ENCODE results near the gene FAM120A. TPM values are rescaled to one million over a fixed set of nuclear protein-coding genes. Genes with fewer than 3 reads are reported as not detected.

Gene FAM120A
- total RNA-seq, 1 donor from 2014 or later, result 59.3 TPM

DNA sequence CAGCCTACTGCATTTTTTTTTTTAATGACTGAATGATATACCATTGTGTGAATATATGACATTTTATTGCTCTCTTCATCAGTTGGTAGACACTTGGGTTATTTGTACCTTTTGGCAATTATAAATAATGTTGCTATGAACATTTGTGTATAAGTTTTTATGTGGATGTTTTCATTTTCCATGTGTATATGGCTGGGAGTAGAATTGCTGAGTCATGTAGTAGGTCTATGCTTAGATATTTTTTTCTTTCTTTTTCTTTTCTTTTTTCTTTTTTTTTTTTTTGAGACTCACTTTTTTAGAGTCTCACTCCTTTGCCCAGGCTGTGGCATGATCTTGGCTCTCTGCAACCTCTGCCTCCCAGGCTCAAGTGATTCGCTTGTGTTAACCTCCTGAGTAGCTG is 34.8 kb downstream of the FAM120A start:
- no peaks in the 10 kb centered on the region for H3K4me1 Mint-ChIP-seq (ENCODE audit: low read depth)
- H3K9me3 Mint-ChIP-seq (ENCODE audit: low read depth), result no peaks in the 10 kb centered on the region
- H3K27me3 Mint-ChIP-seq, result no peaks in the 10 kb centered on the region
- no peak overlapping the region for H3K4me3 Mint-ChIP-seq (ENCODE audit: low read depth)
- peaks cover 14% of the 10 kb centered on the region for H3K36me3 Mint-ChIP-seq (ENCODE audit: insufficient read depth)
- DNase-seq (ENCODE audit: low spot score, unreplicated experiment), result no peak
- TF ChIP-seq, protein P1, sequence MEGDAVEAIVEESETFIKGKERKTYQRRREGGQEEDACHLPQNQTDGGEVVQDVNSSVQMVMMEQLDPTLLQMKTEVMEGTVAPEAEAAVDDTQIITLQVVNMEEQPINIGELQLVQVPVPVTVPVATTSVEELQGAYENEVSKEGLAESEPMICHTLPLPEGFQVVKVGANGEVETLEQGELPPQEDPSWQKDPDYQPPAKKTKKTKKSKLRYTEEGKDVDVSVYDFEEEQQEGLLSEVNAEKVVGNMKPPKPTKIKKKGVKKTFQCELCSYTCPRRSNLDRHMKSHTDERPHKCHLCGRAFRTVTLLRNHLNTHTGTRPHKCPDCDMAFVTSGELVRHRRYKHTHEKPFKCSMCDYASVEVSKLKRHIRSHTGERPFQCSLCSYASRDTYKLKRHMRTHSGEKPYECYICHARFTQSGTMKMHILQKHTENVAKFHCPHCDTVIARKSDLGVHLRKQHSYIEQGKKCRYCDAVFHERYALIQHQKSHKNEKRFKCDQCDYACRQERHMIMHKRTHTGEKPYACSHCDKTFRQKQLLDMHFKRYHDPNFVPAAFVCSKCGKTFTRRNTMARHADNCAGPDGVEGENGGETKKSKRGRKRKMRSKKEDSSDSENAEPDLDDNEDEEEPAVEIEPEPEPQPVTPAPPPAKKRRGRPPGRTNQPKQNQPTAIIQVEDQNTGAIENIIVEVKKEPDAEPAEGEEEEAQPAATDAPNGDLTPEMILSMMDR (IDR thresholded peaks at IDR 0.05; ENCODE audit: unreplicated experiment), result no peak
- H3K27ac Mint-ChIP-seq, result no peak overlapping the region

GRCh38 chr9:93488244-93488643 is 36.8 kb downstream of the FAM120A start:
- H3K4me3 Mint-ChIP-seq (ENCODE audit: low read depth), result no peak overlapping the region
- TF ChIP-seq, protein P1 (IDR thresholded peaks at IDR 0.05; ENCODE audit: unreplicated experiment), result no peak
- DNase-seq (ENCODE audit: low spot score, unreplicated experiment), result no peak
- H3K27ac Mint-ChIP-seq, result no peak overlapping the region
- H3K36me3 Mint-ChIP-seq (ENCODE audit: insufficient read depth), result peaks cover 14% of the 10 kb centered on the region
- no peaks in the 10 kb centered on the region for H3K27me3 Mint-ChIP-seq
- H3K9me3 Mint-ChIP-seq (ENCODE audit: low read depth), result no peaks in the 10 kb centered on the region
- H3K4me1 Mint-ChIP-seq (ENCODE audit: low read depth), result no peaks in the 10 kb centered on the region

DNA sequence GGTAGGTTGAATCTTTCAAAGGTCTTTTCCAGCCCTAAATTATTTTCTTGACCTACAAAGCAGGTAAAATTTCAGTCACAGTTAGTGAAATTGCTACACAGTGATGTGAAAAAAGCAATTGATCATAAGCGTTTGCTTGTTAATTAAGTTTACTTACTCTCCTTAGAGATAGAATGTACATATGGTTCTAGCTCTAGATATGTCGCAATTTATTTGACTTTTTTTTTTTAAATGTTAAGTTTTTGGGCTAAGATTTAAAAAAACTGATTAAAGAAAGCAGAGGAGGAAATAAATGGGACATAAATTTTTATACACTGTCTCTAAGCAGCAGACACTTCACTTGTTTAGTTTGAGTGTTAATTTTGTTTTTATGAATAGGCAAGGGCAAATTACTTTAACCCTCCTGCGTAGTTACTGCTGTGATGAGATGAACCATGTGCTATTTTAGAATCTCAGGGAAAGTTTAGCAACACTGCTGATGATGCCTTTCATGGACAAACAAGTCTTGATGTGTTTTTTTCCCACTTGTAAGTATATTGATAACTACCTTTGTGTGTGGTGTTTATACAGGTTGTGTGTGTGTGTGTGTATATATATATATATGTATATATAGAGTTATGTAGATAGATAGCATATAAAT is 40.2 kb downstream of the FAM120A start:
- H3K27me3 Mint-ChIP-seq, result no peaks in the 10 kb centered on the region
- TF ChIP-seq, protein P1 (IDR thresholded peaks at IDR 0.05; ENCODE audit: unreplicated experiment), result no peak
- DNase-seq (ENCODE audit: low spot score, unreplicated experiment), result no peak
- H3K4me3 Mint-ChIP-seq (ENCODE audit: low read depth), result no peak overlapping the region
- H3K4me1 Mint-ChIP-seq (ENCODE audit: low read depth), result no peaks in the 10 kb centered on the region
- H3K36me3 Mint-ChIP-seq (ENCODE audit: insufficient read depth), result peaks cover 9% of the 10 kb centered on the region
- no peak overlapping the region for H3K27ac Mint-ChIP-seq
- H3K9me3 Mint-ChIP-seq (ENCODE audit: low read depth), result no peaks in the 10 kb centered on the region

DNA sequence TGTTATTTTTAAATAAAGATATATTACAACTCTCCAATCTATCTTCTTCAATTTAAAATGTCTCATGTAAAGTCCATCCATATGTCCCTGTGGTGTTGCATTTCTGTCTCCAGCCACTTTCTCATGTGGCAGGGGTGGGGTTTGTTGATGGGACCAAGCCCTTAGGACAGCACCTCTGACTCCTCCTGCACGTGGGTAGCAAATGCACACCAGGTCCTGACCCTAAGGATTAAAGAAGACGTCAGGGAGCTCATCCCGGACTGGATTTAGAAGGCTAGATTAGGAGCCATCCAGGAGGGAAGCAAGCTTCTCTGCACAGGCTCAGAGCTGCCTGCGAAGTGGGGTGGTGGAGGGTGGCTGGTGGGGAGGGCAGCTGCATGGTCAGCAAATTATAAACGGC is 40.8 kb downstream of the FAM120A start:
- Mint-ChIP-seq H3K4me3 (ENCODE audit: low read depth) (no peak overlapping the region), H3K27ac (no peak overlapping the region), H3K27me3 (no peaks in the 10 kb centered on the region), H3K36me3 (ENCODE audit: insufficient read depth) (peaks cover 6% of the 10 kb centered on the region), H3K9me3 (ENCODE audit: low read depth) (no peaks in the 10 kb centered on the region), H3K4me1 (ENCODE audit: low read depth) (no peaks in the 10 kb centered on the region)
- no peak for DNase-seq (ENCODE audit: low spot score, unreplicated experiment)
- TF ChIP-seq, protein P1 (IDR thresholded peaks at IDR 0.05; ENCODE audit: unreplicated experiment), result no peak

- no peaks in the 10 kb centered on the region for H3K9me3 Mint-ChIP-seq (ENCODE audit: low read depth)
- H3K27me3 Mint-ChIP-seq, result no peaks in the 10 kb centered on the region
- DNase-seq (ENCODE audit: low spot score, unreplicated experiment), result no peak
- TF ChIP-seq, protein P1 (IDR thresholded peaks at IDR 0.05; ENCODE audit: unreplicated experiment), result no peak
- H3K4me1 Mint-ChIP-seq (ENCODE audit: low read depth), result no peaks in the 10 kb centered on the region
- no peak overlapping the region for H3K27ac Mint-ChIP-seq
- no peak overlapping the region for H3K4me3 Mint-ChIP-seq (ENCODE audit: low read depth)
- peaks cover 4% of the 10 kb centered on the region for H3K36me3 Mint-ChIP-seq (ENCODE audit: insufficient read depth)
These were observed 42.5 kb downstream of the FAM120A start for GRCh38 chr9:93493949-93494348.

Data from progenitor cell of endocrine pancreas (in vitro differentiated cells).